Activated CD4-positive, alpha-beta T cell treated with anti-CD3 and anti-CD28 coated beads for 48 hours (primary cell): ENCODE measurements around the gene COQ5.
A peak's percentile ranks its signal among the peaks of the same experiment; 100 is the strongest.

Source experiments
- DNase-seq: peaks from one replicate; pipeline ENCODE4 v3.0.0-alpha.2; 2020

The COQ5 gene

DNA sequence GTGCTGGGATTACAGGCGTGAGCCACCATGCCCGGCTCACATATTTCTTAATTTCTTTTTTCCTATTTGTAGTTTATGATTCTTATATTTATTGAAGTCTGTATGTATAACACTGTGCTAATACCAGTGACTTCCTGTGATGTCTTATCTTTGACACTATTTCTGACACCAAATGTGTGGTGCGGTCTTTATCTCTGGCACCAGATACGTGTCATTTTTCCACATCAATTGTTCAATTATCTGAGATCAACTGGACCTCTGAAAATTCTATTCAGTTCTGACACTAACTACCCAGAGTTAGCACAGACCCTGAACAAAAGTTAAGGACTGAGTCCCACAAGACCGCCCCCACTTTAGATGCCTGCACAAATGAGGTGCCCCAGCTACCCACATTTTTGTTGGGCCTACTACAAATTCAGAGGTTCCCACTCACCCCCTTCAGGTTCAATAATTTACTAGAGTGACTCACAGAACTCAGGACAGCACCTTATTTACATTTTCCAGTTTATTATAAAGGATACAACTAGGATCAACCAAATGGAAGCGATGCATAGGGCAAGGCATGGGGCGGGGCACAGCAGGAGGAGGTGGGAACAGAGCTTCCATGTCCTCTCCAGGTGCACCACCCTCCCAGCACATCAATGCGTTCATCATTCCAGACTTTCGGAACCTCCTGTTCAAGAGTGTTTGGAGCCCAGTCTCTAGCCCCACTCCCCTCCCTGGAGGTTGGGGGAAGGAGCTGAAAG lies 47.8 kb downstream of the COQ5 start:
- no peak for DNase-seq

DNA sequence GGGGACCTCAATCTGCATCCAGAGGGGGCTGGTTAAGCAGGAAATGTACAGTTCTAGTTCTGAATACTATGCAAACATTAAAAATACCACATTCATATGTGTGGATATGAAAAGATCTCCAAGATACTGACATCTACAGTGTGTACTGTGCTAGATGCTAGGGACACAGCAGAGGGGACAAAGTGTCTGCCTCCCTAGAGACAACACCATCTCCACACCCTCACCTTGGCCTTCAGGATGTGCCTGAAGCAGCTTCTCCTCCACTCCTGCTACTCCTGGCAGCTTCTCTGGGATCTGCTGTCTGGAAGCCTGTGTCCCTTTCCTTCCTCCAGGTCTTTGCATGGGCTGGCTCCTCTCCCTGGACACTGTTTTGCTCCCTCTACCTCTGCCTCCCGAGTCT lies 48.7 kb downstream of the COQ5 start:
- no peak for DNase-seq

DNA sequence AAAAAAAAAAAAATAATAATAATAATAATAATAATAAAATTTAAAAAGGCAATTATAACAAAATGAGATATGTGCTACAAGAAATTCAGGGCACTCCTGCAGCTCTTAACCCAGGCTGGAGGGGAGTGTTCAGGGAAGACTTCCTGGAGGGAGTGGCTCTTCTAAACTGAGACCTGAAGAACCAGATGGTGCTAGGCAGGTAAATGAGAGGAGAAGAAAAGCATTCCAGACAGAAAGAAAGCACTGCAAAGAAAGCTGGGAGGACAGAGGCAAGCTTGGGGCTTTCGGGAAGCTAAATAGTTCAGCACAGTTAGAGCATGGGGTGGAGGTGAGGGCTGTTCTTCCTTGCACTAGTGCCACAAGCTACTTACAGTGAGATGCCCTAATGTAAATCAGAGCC lies 49.5 kb downstream of the COQ5 start:
- DNase-seq = no peak

DNA sequence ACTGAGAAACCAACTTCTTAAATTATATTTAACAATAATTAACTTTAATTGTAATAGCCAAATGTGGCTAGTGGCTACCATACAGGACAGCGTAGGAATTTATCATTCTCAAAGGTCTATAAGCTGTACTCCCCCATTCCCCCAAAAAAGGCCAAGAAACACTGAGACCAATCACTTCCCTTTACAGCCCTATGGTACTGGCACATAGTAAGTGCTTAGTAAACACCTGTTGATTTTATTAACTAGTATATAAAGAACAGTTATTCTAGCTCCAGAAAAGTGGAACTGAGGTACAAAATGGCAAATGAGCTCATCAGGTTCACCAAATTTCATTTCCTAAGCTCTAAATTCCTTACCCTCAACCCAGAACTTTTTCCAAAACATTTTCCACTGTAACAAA lies 53.3 kb downstream of the COQ5 start:
- no peak for DNase-seq

DNA sequence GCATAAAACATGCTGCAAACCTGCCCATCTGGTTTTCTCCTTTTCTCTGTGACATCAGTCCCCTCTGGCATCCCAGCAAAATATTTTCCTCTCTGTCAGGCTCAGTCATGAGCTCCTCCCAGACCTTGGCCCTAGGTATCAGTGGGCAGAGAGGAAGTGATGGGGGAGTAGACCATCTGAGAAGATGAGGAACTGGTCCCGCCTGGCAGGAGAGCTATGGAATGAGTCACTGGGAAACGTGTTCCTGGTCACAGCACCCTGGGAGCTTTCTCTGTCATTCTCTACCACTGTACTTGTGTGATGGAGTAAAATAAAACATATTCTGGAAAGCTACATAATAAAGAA lies 54.4 kb downstream of the COQ5 start:
- DNase-seq = no peak

DNA sequence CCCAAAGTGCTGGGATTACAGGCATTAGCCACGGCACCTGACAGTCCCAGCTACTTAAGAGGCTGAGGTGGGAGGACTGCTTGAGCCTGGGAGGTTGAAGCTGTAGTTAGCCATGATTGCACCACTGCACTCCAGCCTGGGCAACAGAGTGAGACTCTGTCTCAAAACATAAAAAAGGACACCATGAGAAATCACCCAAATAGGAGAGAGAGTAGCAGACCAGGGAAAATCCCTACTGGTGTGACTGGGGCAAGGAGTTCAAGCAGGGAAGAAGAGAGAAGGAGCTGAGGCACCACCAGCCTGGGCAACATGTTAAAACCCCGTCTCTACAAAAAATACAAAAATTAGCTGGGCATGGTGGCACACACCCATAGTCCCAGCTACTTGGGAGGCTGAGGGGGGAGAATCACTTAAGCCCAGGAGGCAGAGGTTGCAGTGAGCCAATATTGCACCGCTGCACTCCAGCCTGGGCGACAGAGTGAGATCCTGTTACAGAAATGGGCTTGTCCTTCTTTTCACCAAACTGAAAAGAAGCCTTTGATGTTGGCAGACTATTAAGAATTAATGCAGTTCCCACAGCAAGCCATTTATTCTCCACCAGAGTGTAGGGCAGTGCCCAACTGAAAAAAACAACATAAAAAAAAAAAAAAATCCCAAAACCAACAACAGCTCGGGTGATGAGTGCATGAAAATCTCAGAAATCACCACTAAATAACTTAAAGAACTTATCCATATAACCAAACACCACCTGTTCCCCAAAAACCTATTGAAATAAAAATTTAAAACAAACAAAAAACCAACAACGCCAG lies 54.9 kb downstream of the COQ5 start:
- no peak for DNase-seq

DNA sequence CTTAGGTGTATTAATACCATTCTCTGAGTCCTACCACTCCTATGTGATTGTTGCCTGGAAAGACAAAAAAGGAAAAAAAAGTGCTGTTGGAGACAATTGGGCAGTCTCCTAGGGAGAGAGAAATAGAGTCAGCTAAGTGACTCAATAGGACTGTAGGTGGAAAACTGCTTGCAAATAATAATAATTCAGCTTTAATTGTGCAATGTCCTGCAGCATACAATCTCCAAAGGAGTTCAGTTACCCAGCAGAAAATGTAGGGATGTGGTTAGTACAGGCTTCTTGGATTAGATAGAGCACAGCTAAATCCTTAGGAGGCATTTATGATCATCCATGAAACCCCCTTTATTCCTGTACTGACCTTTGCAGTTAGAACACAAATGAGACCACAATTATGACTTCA lies 56.4 kb downstream of the COQ5 start:
- no peak for DNase-seq

DNA sequence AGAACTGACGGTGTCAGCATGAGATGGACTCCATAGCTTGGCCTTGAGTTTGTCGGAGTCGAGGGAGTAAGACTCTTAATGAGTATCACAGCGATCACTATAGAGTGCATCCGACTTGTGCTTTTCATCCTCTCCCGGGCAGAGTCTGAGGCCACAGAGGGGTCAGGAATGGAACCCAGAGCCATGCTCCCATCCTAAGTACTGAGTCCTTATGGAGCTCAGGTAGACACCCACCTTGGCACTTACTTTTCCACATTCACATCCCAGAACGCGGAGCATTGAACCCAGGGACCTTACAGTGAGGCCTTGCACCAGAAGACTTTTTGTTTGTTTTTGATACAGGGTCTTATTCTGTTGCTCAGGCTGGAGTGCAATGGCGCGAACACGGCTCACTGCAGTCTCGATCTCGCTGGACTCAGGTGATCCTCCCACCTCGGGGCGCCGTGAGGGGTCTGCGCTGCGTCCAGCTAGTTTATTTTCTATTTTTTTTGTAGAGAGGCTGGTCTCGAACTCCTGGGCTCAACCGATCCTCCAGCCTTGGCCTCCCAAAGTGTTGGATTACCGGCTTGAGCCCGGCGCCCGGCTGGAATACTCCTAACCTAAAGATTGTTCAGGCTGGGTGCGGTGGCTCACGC lies 58.7 kb downstream of the COQ5 start:
- no peak for DNase-seq

DNA sequence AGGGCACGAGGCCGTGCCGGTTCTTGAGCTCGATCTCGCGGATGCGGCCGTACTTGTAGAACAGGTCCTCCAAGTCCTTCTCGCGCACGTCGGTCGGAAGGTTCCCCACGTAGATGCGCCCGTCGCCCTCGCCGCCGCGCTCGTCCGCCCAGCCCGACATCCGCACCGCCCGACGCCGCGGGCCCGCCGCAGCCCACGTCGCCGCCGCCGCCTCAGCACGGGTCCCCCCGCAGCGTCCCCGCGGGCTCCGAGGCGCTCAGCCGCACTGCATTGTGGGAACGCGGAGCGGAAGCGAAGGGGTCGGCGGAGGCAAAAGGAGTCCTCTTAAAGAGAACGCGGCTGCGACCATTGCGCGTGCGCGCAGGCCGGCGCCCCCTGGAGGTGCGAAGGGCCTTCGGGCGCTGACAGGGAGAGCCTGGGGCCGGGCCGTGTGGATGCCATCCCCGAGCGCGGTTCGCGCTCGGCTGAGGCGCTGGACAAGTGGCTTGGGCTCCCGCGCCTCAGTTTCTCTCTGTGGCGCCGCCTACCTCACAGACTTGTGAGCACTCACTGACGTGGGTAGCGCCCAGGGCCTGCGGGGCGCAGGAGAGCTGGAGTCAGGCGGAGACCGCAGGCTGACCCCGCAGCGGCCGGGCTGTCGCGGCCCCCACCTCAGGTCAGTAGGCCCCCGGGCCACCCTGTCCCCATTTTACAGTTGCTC lies 59.4 kb downstream of the COQ5 start, which contains the start of gene SRSF9:
SRSF9 (minus strand) TSS at position 299 of the 700 bp plus-strand sequence; CDS start at position 160, 139 bp downstream.
- DNase-seq = peak; percentile 98

DNA sequence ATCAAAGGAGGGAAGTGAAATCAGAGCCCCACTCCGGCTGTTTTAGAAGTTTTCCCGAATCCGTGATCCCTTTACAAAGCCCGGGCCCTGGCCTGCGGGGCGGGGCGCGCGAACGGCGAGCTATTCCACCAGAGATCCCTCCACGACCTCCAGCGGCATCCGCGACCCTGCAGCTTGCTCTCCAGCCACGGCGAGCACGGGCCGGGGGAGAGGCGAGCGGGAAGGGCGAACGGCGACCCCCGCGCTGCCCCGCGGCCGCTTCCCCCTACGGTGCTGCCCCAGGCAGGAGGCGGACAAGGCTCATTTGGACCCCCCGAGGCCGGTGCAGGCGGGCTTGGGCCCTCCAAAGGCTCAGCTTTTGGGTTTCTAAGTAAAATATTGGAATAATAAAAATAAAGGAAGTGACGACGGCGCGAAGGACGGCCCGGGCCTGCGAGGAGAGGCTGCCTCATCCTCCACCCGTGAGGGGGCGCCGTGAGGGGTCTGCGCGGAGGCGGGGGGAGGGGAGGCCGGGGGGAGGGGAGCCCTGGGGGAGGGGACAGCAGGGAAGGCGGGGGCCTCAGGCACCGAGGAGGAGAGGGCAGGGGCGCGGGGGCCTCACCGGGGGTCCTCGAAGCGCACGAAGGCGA lies 60.0 kb downstream of the COQ5 start:
- DNase-seq = peak; percentile 38

DNA sequence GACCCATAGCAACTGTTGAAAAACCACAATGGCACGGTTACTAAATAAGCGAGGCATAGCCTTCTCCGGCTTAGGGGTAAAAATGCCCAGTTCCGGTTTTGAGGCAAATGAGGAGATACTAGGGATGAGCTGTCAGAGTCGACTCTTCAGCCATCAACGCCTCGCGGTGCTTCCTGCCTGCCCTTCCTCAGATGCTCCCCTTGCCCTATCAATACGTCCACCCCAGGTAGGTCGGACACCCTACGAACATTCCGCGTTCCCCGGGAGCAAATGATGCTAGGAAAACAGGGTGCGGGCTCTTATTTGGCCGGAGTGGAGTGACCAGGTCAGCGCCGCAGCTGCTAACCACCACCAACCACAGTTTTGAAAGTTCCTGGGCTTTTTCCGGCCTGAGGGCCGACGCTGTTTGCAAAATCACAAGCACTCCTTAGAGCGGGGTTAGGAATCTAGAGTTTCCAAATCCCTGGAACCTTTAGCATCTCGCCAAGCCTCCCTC lies 60.6 kb downstream of the COQ5 start:
- peak; percentile 43 for DNase-seq

DNA sequence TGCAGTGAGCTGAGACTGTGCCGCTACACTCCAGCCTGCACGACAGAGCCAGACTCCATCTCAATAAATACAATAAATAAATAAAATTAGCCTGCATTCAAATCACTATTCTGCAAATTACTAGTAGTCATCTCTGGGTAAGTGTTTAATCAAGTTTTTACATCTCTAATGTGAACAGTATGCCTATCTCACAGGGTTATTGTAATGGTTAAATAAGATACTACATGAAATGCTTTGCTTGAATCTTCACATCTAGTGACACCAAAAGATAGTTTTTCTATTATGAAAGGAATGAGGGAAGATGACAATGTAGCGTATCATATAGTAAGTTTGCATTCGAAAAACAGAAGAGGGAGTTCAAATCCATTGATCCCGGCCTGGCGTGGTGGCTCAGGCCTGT lies 61.5 kb downstream of the COQ5 start:
- no peak for DNase-seq

DNA sequence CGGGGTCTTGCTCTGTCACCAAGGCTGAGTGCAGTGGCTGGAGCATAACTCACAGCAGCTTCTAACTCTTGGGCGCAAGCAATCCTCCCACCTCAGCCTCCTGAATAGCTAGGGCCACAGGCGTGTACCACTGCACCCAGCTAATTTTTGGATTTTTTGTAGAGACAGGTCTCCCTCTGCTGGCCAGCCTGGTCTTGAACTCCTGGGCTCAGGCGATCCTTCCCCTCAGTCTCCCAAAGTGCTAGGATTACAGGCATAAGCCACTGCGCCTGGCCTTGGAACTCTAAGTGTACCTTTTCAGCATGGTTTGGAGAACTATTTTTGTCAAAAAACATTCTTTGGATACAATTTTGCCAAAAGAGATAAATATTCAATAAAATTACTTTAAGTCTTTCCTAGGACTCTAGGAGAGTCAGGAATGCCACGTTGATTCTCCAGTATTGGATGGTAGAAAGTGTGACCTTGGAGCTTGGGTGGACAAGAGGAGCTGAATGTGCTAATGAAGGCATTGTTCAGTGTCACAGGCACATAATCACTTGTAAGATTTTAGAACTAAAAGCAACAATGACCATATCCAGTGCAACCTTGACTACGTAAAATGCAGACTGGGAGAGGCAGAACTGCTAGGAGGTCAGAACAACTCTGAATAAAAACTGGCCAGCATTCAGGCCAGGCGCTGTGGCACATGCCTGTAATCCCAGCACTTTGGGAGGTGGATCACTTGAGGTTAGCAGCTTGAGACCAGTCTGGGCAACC lies 62.2 kb downstream of the COQ5 start:
- peak; percentile 61 for DNase-seq

DNA sequence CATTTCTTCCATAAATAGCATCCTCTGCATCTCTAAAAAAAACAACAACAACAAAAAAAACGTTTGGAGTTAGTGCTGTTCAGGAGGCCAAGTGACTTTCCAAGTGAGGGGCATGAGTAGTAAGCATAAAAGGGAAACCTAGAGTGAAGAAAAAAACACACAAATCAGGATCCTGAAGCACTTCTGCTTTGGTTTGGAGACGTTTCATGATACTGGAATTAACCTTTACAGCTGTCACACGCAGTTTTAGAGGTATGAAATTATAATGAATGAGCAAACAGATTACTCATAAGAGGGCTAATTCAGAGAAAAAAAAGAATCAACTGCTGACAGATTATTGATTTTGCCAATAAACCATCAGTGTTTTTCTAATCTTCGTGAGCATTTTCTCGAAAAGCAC lies 63.2 kb downstream of the COQ5 start:
- no peak for DNase-seq

DNA sequence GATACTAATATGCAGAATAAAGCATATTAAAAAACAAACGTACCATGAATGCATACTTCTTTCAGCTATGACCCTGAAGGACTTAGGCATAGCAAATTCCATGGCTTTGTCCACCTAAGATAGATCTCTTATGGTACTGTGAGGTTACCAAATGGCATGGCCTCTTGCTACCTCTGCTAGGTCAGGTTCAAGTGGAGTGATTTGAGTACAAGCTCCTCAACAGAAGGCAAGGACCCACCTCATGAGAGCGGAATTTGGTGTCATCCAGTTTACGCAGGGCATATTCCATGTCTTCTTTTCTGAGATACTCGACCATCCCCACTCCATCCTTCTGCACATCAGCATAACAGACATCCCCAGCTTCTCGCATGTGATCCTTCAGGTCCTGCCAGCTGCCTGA lies 65.2 kb downstream of the COQ5 start:
- no peak for DNase-seq

DNA sequence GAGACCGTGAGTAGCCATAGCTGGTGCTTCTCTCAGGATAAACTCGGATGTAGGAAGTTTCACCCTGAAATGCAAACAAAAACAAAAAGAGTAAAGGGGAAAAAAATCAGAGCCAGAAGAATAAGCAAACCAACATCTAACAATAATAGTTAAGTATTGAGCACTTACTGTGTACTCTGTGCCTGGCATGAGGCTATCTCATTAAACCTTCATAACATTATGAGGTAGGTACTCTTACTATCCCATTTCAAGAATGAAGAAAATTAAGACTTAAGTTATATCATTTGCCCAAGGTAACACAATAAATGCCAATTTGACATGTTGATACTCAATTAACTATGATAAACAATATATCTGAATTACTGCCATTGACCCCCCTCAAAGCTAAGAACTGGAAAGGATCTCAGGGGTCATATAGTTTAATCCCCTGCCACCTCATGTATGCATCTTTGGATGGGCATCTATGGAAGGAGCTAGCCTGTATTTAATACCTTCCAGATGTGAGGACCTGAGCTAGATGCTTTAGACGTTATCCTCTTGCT lies 66.8 kb downstream of the COQ5 start:
- no peak for DNase-seq

DNA sequence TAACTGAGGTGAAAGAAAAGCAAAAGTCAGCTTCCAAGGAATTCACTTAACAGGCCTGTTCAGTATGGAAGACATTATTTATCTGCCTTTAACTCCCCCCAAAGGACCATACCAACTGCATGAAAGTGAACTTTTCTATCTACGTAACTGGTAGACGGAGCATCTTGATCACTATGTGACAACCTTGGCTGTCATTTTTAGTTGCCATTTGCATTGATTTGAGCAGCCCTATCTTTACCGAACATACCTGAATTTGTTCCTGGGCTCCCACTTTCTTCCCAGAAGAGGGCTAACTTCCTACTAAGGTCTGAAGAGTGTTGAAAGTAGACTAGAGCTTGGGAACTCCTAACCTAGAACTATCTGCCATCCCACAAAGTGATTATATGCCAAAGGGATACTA lies 68.8 kb downstream of the COQ5 start:
- DNase-seq = no peak

DNA sequence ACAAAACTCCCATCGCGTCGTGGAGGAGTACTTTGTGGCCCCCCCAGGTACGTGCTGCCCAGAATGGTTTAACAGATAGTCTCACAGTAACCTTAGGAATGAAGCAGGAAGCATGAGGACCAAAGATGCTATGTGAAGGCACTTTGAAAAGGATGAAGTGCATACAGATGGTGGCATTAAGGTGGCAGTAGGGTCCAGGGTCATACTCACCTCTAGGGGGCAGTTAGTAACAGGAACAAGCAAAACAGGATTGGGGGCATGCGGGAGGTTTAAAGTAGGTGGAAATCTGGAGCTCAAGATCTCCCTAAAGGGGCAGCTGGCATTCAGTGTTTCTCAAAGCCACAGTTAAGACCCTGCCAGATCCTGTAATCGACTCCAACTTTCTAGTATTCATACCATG lies 71.8 kb downstream of the COQ5 start:
- DNase-seq = no peak

DNA sequence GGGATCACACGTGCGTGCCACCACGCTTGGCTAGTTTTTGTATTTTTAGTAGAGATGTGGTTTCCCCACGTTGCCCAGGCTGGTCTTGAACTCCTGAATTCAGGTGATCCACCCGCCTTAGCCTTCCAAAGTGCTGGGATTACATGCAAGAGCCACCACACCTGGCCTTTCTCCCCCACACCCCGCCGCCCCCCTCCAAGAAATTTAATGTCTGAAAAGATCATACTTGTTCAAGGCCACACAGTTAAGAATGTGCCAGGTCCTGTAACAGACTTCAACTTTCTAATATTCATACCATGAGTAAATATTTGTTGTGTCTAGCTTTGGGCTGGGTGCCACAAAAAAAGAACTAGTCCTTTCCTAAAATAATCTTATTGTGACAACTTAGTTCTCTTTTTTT lies 73.7 kb downstream of the COQ5 start:
- no peak for DNase-seq

DNA sequence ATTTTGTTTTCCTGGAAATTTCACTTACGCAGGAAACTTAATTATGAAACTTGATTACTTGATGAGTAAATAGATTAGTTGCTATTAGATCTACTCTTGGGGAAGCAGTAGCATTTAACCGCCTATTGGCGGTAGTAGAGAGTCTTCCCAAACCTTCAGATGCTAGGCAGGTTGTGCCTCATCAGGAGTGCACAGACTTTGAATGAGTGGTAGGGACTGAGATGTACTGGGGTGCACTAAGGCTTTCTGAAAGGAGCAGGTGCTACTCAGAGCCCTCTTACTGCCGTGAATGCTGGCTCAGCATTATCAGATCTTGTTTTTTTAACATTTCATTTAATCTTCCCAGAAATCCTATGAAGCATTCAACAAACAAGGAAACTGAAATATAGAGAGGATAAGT lies 75.0 kb downstream of the COQ5 start:
- DNase-seq = peak; percentile 29
